ENCODE data around the gene CCDC134.
A peak's percentile ranks its signal among the peaks of the same experiment; 100 is the strongest.

GRCh38 chr22:41832553-41833368, 32.3 kb downstream of the CCDC134 start, which contains the start of gene SREBF2:
- no peak for TF ChIP-seq CTCF (IDR thresholded peaks at IDR 0.05; ENCODE audit: poor library complexity, severe bottlenecking)
- TF ChIP-seq POLR2AphosphoS5 (IDR thresholded peaks at IDR 0.05), result peak; percentile 85
- TF ChIP-seq, protein P1, sequence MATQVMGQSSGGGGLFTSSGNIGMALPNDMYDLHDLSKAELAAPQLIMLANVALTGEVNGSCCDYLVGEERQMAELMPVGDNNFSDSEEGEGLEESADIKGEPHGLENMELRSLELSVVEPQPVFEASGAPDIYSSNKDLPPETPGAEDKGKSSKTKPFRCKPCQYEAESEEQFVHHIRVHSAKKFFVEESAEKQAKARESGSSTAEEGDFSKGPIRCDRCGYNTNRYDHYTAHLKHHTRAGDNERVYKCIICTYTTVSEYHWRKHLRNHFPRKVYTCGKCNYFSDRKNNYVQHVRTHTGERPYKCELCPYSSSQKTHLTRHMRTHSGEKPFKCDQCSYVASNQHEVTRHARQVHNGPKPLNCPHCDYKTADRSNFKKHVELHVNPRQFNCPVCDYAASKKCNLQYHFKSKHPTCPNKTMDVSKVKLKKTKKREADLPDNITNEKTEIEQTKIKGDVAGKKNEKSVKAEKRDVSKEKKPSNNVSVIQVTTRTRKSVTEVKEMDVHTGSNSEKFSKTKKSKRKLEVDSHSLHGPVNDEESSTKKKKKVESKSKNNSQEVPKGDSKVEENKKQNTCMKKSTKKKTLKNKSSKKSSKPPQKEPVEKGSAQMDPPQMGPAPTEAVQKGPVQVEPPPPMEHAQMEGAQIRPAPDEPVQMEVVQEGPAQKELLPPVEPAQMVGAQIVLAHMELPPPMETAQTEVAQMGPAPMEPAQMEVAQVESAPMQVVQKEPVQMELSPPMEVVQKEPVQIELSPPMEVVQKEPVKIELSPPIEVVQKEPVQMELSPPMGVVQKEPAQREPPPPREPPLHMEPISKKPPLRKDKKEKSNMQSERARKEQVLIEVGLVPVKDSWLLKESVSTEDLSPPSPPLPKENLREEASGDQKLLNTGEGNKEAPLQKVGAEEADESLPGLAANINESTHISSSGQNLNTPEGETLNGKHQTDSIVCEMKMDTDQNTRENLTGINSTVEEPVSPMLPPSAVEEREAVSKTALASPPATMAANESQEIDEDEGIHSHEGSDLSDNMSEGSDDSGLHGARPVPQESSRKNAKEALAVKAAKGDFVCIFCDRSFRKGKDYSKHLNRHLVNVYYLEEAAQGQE (IDR thresholded peaks at IDR 0.05; ENCODE audit: borderline replicate concordance), result peak; percentile 53
- no peak for TF ChIP-seq EZH2 (IDR thresholded peaks at IDR 0.05; ENCODE audit: borderline replicate concordance, insufficient read depth, low read length, poor library complexity, severe bottlenecking)
- TF ChIP-seq SMC3 (conservative IDR thresholded peaks at IDR 0.05; ENCODE audit: poor library complexity), result peak; percentile 27
- TF ChIP-seq RAD21 (conservative IDR thresholded peaks at IDR 0.05), result peak; percentile 20
- TF ChIP-seq MXI1 (conservative IDR thresholded peaks at IDR 0.05; ENCODE audit: poor library complexity, severe bottlenecking), result no peak
- TF ChIP-seq TAF1 (IDR thresholded peaks at IDR 0.05; ENCODE audit: low read depth), result peak; percentile 74
